GM10248 (cell line): ENCODE results near the gene TMC2.

Source experiments
- CTCF ChIA-PET: fragments of 300-600 bp; sonication (Branson Sonifier 250); formaldehyde crosslinking; extraction: SDS; loops from one replicate; lab custom pipeline; 2021; ENCODE audit warnings: antibody characterized with exemption; lab: Yijun Ruan, JAX
- POLR2A ChIA-PET: fragments of 350-650 bp; sonication (Branson Sonifier 250); formaldehyde crosslinking; extraction: SDS; loops from one replicate; lab custom pipeline; 2020; ENCODE audit warnings: antibody characterized with exemption; lab: Yijun Ruan, JAX
- DNase-seq: peaks from one replicate; pipeline ENCODE4 v3.0.0; 2012; ENCODE audit errors: extremely low spot score
- TF ChIP-seq, protein P1 (sequence below): IDR thresholded peaks from 2 replicates; pipeline ENCODE4 v1.5.1; 2012; ENCODE audit warnings: mild to moderate bottlenecking, low read depth; ENCODE audit errors: extremely low read depth, missing control alignments, control extremely low read depth

Gene TMC2

DNA sequence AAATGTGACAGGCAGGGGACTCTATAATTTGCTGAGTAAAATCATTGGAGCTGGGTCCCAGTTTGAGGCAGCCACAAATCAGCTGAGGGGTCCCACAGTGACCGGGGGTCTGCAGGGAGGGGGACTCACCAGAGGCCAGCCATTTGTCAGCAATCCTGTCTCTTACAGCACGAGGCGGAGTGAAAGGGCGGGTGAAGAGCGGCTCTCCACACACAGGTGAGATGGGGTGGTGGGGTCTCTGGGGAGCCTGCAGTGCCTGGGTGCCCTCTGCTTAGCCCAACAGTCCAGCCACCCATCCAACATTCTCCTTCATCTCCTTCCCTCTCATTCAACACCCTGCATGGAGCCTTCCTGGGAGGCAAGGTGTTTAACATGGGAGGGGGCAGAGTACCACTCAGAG lies 728 bp downstream of the TMC2 start:
- TF ChIP-seq, protein P1, sequence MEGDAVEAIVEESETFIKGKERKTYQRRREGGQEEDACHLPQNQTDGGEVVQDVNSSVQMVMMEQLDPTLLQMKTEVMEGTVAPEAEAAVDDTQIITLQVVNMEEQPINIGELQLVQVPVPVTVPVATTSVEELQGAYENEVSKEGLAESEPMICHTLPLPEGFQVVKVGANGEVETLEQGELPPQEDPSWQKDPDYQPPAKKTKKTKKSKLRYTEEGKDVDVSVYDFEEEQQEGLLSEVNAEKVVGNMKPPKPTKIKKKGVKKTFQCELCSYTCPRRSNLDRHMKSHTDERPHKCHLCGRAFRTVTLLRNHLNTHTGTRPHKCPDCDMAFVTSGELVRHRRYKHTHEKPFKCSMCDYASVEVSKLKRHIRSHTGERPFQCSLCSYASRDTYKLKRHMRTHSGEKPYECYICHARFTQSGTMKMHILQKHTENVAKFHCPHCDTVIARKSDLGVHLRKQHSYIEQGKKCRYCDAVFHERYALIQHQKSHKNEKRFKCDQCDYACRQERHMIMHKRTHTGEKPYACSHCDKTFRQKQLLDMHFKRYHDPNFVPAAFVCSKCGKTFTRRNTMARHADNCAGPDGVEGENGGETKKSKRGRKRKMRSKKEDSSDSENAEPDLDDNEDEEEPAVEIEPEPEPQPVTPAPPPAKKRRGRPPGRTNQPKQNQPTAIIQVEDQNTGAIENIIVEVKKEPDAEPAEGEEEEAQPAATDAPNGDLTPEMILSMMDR = no peak
- ChIA-PET POLR2A (no interaction called here), CTCF (no interaction called here)
- DNase-seq = no peak

DNA sequence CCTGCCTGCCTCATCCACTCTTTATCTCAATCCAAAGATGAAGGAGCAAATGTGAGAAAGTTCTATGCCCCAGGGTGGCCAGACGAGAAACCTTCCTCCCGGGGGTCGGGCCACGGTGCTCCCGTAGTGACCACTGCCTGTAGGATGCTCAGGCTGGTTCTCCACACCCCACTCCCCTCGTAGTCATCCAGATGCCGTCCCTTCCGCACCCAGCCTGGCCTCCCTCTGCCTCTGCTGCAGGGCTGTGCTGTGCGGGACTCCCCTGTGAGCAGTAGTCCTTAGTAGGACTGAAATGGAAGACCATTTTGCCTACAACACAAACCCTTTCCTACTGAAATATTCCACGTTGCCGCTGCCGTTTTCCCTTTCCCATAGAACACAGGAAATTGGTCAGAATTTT lies 2.0 kb downstream of the TMC2 start:
- ChIA-PET POLR2A (no interaction called here), CTCF (interaction anchor here (1.6 to 2.4 kb wide), 3 partner anchors 11 to 16 kb away, joined by 4 to 12 read pairs (median 5); no protein-coding TSS in a partner anchor)
- no peak for DNase-seq
- TF ChIP-seq, protein P1 = no peak

DNA sequence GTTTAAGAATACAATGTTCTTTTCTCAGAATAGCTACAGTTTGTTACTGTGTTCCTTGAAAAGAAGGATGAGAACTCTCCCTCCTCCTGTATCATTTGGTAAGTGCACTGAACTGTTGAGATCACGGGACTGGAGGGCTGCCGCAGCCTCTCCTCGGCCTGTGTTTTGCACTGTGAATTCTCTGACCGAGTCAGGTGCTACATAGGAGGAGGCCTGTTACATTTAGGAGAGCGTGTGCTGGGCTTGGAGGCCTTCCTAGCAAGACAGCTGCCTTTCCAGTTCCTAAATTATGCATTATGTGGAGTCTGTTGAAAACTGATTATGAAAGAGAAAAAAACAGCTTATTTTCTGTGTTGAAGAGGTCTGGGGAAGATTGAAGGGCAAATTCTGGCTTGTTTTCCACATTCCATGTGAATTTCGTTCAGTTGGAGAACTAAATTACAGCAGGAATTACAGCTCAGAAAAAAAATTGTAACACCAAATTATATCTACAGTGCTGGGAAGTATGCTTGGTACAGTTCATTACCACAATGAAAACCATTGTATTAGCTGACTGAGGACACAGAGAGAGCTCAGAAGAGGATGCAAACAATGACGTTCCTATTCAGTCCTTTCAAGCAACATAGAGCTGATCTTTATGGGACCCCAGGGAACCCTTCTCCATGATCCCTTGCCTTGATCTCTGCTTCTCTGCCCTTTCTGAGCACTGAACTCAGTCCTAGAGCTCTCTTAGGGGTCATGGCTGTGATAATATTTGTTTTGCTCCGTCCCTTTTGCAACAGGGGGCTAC lies 2.8 kb downstream of the TMC2 start:
- CTCF ChIA-PET = interaction anchor here (0.8 to 2.4 kb wide), 4 partner anchors 11 to 19 kb away, joined by 3 to 12 read pairs (median 4); no protein-coding TSS in a partner anchor
- POLR2A ChIA-PET = no interaction called here
- TF ChIP-seq, protein P1 = no peak
- no peak for DNase-seq

DNA sequence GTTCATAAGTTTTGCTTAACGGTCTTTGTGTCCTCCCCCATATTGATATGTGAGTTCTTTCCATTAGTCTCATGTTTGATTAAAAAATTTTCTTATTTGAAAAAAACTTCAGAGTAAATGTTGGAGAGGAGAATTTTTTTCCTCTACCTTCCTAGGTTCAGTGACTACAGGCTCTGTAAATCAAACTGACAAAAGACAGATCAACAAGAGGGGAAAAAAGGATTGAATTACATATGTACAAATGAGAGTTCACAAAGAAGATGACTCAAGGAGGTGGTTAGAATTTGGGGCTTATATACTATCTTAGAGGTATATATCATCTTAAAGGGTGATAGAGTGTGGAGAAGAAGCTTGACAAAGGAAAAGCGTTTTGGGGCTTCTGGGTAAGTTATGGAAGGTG lies 5.6 kb downstream of the TMC2 start:
- TF ChIP-seq, protein P1 = no peak
- no peak for DNase-seq
- ChIA-PET POLR2A (no interaction called here), CTCF (no interaction called here)

DNA sequence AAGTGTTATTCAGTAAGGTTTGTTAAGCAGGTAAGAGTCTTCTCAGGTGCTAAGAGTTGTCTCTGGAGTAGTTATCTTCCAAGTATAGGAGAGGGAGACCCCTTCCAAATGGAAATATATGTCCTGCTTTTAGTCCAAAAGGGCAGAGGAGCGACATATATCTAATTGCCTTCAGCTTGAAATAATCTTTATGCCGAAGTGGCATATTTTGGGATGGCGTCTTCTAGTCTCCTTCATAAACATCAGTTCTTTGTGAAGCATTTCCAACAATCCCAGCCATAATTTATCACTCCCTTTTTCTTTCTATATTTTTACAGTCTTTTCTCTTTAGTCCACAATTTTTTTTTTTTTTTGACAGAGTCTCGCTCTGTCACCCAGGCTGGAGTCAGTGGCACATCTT lies 6.0 kb downstream of the TMC2 start:
- no peak for DNase-seq
- ChIA-PET CTCF (interaction anchor here (0.9 kb wide), 1 partner anchor 20 kb away, joined by 3 read pairs; no protein-coding TSS in a partner anchor), POLR2A (no interaction called here)
- TF ChIP-seq, protein P1 = no peak

DNA sequence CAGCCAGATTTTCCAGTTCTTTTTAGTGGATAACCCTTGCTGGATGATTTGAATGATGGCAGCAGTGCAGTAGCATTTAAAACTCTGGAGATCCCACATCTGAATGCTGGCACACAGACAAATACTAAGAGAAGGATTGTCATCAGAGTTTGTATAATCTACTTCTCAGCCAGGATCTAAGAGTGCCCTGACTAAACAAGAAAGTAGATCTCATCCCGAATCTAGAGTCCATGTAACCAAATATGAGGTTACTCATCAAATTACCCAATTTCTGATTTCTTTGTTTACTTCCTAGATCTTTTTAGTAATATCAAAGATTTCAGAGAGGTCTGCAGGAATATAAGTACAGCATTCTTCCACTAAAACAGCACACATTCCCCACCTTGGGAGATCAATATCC lies 7.8 kb downstream of the TMC2 start:
- TF ChIP-seq, protein P1 = no peak
- ChIA-PET CTCF (no interaction called here), POLR2A (no interaction called here)
- no peak for DNase-seq
